T-helper 2 cell (primary cell): ENCODE results near the gene EP400.
A peak's percentile ranks its signal among the peaks of the same experiment; 100 is the strongest.

ENCODE experiments used
- DNase-seq, 5 experiments: peaks; one replicate each; pipeline versions ENCODE4 v3.0.0 to v3.0.0-alpha.2; 2012 to 2022

Gene EP400

GRCh38 chr12:131928080-131928710 is 21.5 kb upstream of the EP400 start:
- DNase-seq, result no peak

- peak; percentile 89 to 97 (median 91) for DNase-seq
Observed at GRCh38 chr12:131928711-131929580, 20.8 kb upstream of the EP400 start, which contains the start of gene PUS1. Gene PUS1, plus strand, starts transcription at chr12:131929276. Its CDS starts 447 bp downstream, at chr12:131929723.

GRCh38 chr12:131929581-131930456 is 19.9 kb upstream of the EP400 start:
- DNase-seq, result peak in 2 of 5 experiments; percentile 18 to 67

GRCh38 chr12:131930510-131930909 is 19.2 kb upstream of the EP400 start:
- DNase-seq, result no peak

GRCh38 chr12:131933387-131933786 is 16.4 kb upstream of the EP400 start:
- DNase-seq, result no peak

GRCh38 chr12:131934535-131934934 is 15.2 kb upstream of the EP400 start:
- no peak for DNase-seq

GRCh38 chr12:131938082-131938481 is 11.7 kb upstream of the EP400 start:
- DNase-seq, result no peak

GRCh38 chr12:131939007-131939406 is 10.7 kb upstream of the EP400 start:
- no peak for DNase-seq

GRCh38 chr12:131940141-131940547 is 9.6 kb upstream of the EP400 start:
- DNase-seq, result no peak

GRCh38 chr12:131941116-131941986 is 8.4 kb upstream of the EP400 start:
- DNase-seq, result no peak

- DNase-seq, result no peak
Observed at GRCh38 chr12:131941987-131942341, 7.8 kb upstream of the EP400 start.

- no peak for DNase-seq
Observed at GRCh38 chr12:131942671-131943070, 7.1 kb upstream of the EP400 start.

- DNase-seq, result no peak
Observed at GRCh38 chr12:131943389-131943788, 6.4 kb upstream of the EP400 start.

- DNase-seq, result no peak
Observed at GRCh38 chr12:131943876-131944275, 5.9 kb upstream of the EP400 start.

GRCh38 chr12:131944601-131945251 is 5.0 kb upstream of the EP400 start:
- DNase-seq, result no peak

- no peak for DNase-seq
Observed at GRCh38 chr12:131946757-131947156, 3.0 kb upstream of the EP400 start.

GRCh38 chr12:131947482-131948027 is 2.2 kb upstream of the EP400 start:
- no peak for DNase-seq

- peak in 1 of 5 experiments; percentile 59 for DNase-seq
Observed at GRCh38 chr12:131948166-131948712, 1.5 kb upstream of the EP400 start.

- DNase-seq, result peak in 1 of 5 experiments; percentile 79
Observed at GRCh38 chr12:131948713-131949430, 870 bp upstream of the EP400 start.
